Activated T-helper 1 cell treated with anti-CD3 and anti-CD28 coated beads, Interleukin-2, amount 50 U/mL, for 16 hours (primary cell): ENCODE measurements around the gene ADARB2.

Experiments
- DNase-seq, 2 donors: peaks; one replicate each; pipeline ENCODE4 v3.0.0-alpha.2; 2020; ENCODE audit warnings: low read depth in 1 of 2, low spot score in 1 of 2

ADARB2 gene

GRCh38 chr10:1151076-1152033, 586.0 kb downstream of the ADARB2 start:
- no peak for DNase-seq

GRCh38 chr10:1150638-1150955, 586.7 kb downstream of the ADARB2 start:
- DNase-seq: no peak

GRCh38 chr10:1149793-1150637, 587.3 kb downstream of the ADARB2 start:
- DNase-seq: no peak

- no peak for DNase-seq
Measured at GRCh38 chr10:1148855-1149605, 588.3 kb downstream of the ADARB2 start.

GRCh38 chr10:1147810-1148209, 589.5 kb downstream of the ADARB2 start:
- no peak for DNase-seq

GRCh38 chr10:1142596-1142995, 594.7 kb downstream of the ADARB2 start:
- no peak for DNase-seq

- no peak for DNase-seq
Measured at GRCh38 chr10:1141701-1142100, 595.6 kb downstream of the ADARB2 start.

- DNase-seq: no peak
Measured at GRCh38 chr10:1141261-1141660, 596.1 kb downstream of the ADARB2 start.

GRCh38 chr10:1138529-1138928, 598.8 kb downstream of the ADARB2 start:
- no peak for DNase-seq

- no peak for DNase-seq
Measured at GRCh38 chr10:1137499-1138163, 599.7 kb downstream of the ADARB2 start.

GRCh38 chr10:1136268-1136667, 601.1 kb downstream of the ADARB2 start:
- DNase-seq: no peak

- no peak for DNase-seq
Measured at GRCh38 chr10:1134156-1134555, 603.2 kb downstream of the ADARB2 start.

GRCh38 chr10:1133495-1134045, 603.8 kb downstream of the ADARB2 start:
- no peak for DNase-seq

- DNase-seq: no peak
Measured at GRCh38 chr10:1132584-1132983, 604.7 kb downstream of the ADARB2 start.

GRCh38 chr10:1130995-1131790, 606.1 kb downstream of the ADARB2 start:
- DNase-seq: no peak

GRCh38 chr10:1130226-1130625, 607.1 kb downstream of the ADARB2 start:
- no peak for DNase-seq

GRCh38 chr10:1128649-1129048, 608.7 kb downstream of the ADARB2 start:
- DNase-seq: no peak

- DNase-seq: no peak
Measured at GRCh38 chr10:1128115-1128514, 609.2 kb downstream of the ADARB2 start.

GRCh38 chr10:1127629-1128028, 609.7 kb downstream of the ADARB2 start:
- DNase-seq: no peak
